Hepatocyte (in vitro differentiated cells): ENCODE results near the gene IPO5. TPM values are rescaled to one million over a fixed set of nuclear protein-coding genes. Genes with fewer than 3 reads are reported as not detected.
"Not testable (repeated sequence)": the region's sequence is repeated elsewhere in the genome, so short reads cannot be mapped to it uniquely, and the experiment has no call there.

Experiments
- DNase-seq: peaks from one replicate; pipeline ENCODE4 v3.0.0-alpha.2; 2016; ENCODE audit warnings: low spot score
- H2AFZ ChIP-seq: fragments of 200-600 bp; sonication (generic); 2 replicates; pipeline ENCODE4 v1.6.0; 2016; ENCODE audit warnings: antibody characterized with exemption, mild to moderate bottlenecking
- H3K27ac ChIP-seq: fragments of 200-600 bp; sonication (generic); 2 replicates; pipeline ENCODE4 v1.5.1; 2016; ENCODE audit warnings: mild to moderate bottlenecking
- H3K27me3 ChIP-seq: fragments of 200-600 bp; sonication (generic); 2 replicates; pipeline ENCODE4 v1.6.1; 2016
- H3K36me3 ChIP-seq: fragments of 200-600 bp; sonication (generic); replicated peaks from 2 replicates; pipeline ENCODE4 v1.5.1; 2016; ENCODE audit warnings: low read depth; ENCODE audit not compliant: insufficient read depth
- H3K4me1 ChIP-seq: fragments of 200-600 bp; sonication (generic); 2 replicates; pipeline ENCODE4 v1.5.1; 2016; ENCODE audit warnings: mild to moderate bottlenecking, moderate library complexity; ENCODE audit not compliant: insufficient read depth
- H3K4me2 ChIP-seq: fragments of 200-600 bp; sonication (generic); 2 replicates; pipeline ENCODE4 v1.6.0; 2016
- H3K4me3 ChIP-seq: fragments of 200-600 bp; sonication (generic); 2 replicates; pipeline ENCODE4 v1.5.1; 2016; ENCODE audit warnings: mild to moderate bottlenecking
- H3K79me2 ChIP-seq: fragments of 200-600 bp; sonication (generic); 2 replicates; pipeline ENCODE4 v1.6.0; 2017; ENCODE audit warnings: mild to moderate bottlenecking
- H3K9me2 ChIP-seq: fragments of 200-600 bp; sonication (generic); replicated peaks from 2 replicates; pipeline ENCODE4 v1.6.0; 2017; ENCODE audit warnings: mild to moderate bottlenecking; ENCODE audit not compliant: insufficient read depth
- H3K9me3 ChIP-seq: fragments of 200-600 bp; sonication (generic); 2 replicates; pipeline ENCODE4 v1.5.1; 2016; ENCODE audit warnings: low read depth, mild to moderate bottlenecking
- H4K20me1 ChIP-seq: fragments of 200-600 bp; sonication (generic); 2 replicates; pipeline ENCODE4 v1.6.0; 2016; ENCODE audit warnings: mild to moderate bottlenecking; ENCODE audit not compliant: insufficient read depth, poor library complexity, severe bottlenecking
- CTCF ChIP-seq: fragments of 200-600 bp; sonication (generic); IDR thresholded peaks from 2 replicates; pipeline ENCODE4 v1.5.1; 2016; ENCODE audit warnings: antibody characterized with exemption, mild to moderate bottlenecking; ENCODE audit not compliant: poor library complexity
- EZH2 ChIP-seq: fragments of 200-600 bp; sonication (generic); IDR thresholded peaks from 2 replicates; pipeline ENCODE4 v1.6.1; 2016; ENCODE audit warnings: antibody characterized with exemption, mild to moderate bottlenecking, borderline replicate concordance
- EZH2phosphoT487 ChIP-seq: fragments of 200-600 bp; sonication (generic); IDR thresholded peaks from one replicate; pipeline ENCODE4 v1.6.1; 2018; ENCODE audit warnings: antibody characterized with exemption, mild to moderate bottlenecking, low read depth, moderate library complexity; ENCODE audit not compliant: unreplicated experiment, severe bottlenecking
- WGBS: methylation state at CpG from one replicate; pipeline ENCODE4 v1.1.6; 2016; ENCODE audit warnings: low lambda C conversion rate; ENCODE audit errors: missing lambda C conversion rate; 5-methylcytosine and 5-hydroxymethylcytosine counted together
- polyA plus RNA-seq: library from polyadenylated mRNA; unstranded; fragments of >200 nt; fragmentation: Nextera tagmentation; extraction: Ambion mirVana; gene quantifications from 2 replicates; pipeline ENCODE4 v1.2.1, GENCODE V29; 2016
- total RNA-seq: library from RNA; depleted of rRNA; stranded (reverse); fragments of >200 nt; gene quantifications from 2 replicates; pipeline ENCODE4 v1.2.3, GENCODE V29; 2014

The IPO5 gene
- total and polyA plus RNA-seq, 2 experiments from 2014 or later, result 34.1 to 104 TPM

DNA sequence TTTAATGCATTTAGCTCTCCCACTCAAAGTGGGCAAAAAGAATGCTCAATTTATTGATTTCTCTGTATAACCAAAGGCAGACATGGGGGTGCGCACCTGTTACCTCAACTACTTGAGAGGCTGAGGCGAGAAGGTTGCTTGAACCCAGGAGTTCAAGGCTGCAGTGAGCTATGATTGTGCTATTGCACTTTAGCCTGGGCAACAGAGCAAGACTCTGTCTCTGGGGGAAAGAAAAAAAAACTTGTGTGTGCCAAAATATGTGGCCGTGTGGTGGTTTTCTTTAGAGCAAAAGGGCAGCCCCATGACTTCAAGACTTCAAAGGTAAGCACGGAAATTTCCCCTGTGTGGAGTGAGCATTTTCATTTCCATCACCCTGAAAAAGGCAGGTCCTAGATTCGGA, 81.9 kb downstream of the IPO5 start:
- WGBS, result 82% methylated on average over 5 of the region's 5 CpGs
- TF ChIP-seq EZH2 (no peak), EZH2phosphoT487 (no peak), CTCF (no peak)
- no peaks in the 10 kb centered on the region for H3K36me3 ChIP-seq

DNA sequence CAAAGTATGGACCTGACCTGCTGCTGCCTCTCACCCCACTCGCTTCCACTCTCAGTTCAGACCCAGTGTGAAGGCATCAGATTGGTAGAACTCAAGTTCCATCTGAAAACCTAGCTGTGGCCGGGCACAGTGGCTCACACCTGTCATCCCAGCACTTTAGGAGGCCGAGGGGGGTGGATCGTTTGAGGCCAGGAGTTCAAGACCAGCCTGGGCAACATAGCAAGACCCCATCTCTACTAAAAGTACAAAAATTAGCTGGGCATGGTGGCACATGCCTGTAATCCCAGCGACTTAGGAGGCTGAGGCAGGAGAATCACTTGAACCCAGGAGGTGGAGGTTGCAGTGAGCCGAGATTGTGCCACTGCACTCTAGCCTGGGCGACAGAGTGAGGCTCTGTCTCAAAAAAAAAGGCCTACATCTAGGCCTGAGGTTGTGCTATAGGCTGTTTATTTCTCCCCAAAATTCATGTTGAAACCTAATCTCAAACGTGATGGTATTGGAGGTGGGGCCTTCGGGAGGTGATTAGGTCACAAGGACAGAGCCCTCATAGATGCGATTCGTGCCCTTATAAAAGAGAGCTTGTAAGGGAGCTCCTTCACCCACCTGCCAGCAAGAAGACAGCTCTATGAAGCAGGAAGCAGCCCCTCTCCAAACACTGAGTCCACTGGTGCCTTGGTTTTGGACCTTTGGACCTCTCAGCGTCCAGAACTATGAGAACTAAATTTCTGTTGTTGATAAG, 83.3 kb downstream of the IPO5 start:
- not testable (repeated sequence) for H3K4me1 ChIP-seq, H3K4me3 ChIP-seq, H4K20me1 ChIP-seq, H3K36me3 ChIP-seq, H3K9me2 ChIP-seq, DNase-seq, H3K79me2 ChIP-seq, H3K4me2 ChIP-seq, H3K27me3 ChIP-seq, H3K27ac ChIP-seq, H3K9me3 ChIP-seq, H2AFZ ChIP-seq
- WGBS, result 92% methylated on average over 12 of the region's 12 CpGs

More for the DNA sequence above, 81.9 kb downstream of the IPO5 start:
- H3K4me2 ChIP-seq, result no peak overlapping the region
- no peaks in the 10 kb centered on the region for H3K79me2 ChIP-seq
- H2AFZ ChIP-seq, result no peak overlapping the region
- H3K9me2 ChIP-seq, result no peaks in the 10 kb centered on the region
- no peak overlapping the region for H3K27ac ChIP-seq
- H3K4me1 ChIP-seq, result peaks cover 5% of the 10 kb centered on the region
- H3K4me3 ChIP-seq, result no peak overlapping the region
- DNase-seq, result no peak
- no peaks in the 10 kb centered on the region for H3K9me3 ChIP-seq
- H3K27me3 ChIP-seq, result no peaks in the 10 kb centered on the region
- no peaks in the 10 kb centered on the region for H4K20me1 ChIP-seq

DNA sequence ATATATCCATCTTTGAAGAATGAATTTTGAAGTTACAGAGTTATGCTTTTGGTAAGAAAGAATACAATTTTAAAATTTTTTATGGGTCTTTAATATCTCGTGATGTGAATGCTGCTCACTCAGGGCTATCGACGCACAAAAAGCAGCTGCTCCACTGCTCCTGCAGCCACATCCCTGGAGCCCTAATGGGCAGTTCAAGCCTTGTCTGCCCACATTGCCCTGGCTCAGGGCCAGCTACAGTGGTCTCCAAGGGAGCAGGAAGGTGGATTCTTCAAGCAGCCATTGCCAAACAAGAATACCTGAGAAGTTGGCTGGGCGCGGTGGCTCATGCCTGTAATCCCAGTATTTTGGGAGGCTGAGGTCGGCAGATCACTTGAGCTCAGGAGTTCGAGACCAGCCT, 85.8 kb downstream of the IPO5 start:
- Histone ChIP-seq H4K20me1 (no peaks in the 10 kb centered on the region), H3K4me1 (no peaks in the 10 kb centered on the region), H3K4me2 (no peak overlapping the region), H3K9me3 (no peaks in the 10 kb centered on the region), H2AFZ (no peak overlapping the region), H3K79me2 (no peaks in the 10 kb centered on the region), H3K36me3 (no peaks in the 10 kb centered on the region), H3K9me2 (no peaks in the 10 kb centered on the region), H3K27ac (no peak overlapping the region), H3K4me3 (no peak overlapping the region), H3K27me3 (no peaks in the 10 kb centered on the region)
- no peak for TF ChIP-seq EZH2phosphoT487
- DNase-seq, result no peak
- WGBS, result 97% methylated on average over 7 of the region's 7 CpGs

- 78% methylated on average over 10 of the region's 10 CpGs for WGBS
- TF ChIP-seq EZH2, result no peak
- Histone ChIP-seq H3K27me3 (no peaks in the 10 kb centered on the region), H3K27ac (no peak overlapping the region), H3K4me2 (no peak overlapping the region), H3K9me3 (no peaks in the 10 kb centered on the region), H3K9me2 (no peaks in the 10 kb centered on the region), H3K4me3 (no peak overlapping the region), H4K20me1 (no peaks in the 10 kb centered on the region), H3K79me2 (no peaks in the 10 kb centered on the region), H3K4me1 (no peaks in the 10 kb centered on the region), H3K36me3 (no peaks in the 10 kb centered on the region), H2AFZ (no peak overlapping the region)
- DNase-seq, result no peak
Observed at GRCh38 chr13:98039964-98040363, 86.5 kb downstream of the IPO5 start.

DNA sequence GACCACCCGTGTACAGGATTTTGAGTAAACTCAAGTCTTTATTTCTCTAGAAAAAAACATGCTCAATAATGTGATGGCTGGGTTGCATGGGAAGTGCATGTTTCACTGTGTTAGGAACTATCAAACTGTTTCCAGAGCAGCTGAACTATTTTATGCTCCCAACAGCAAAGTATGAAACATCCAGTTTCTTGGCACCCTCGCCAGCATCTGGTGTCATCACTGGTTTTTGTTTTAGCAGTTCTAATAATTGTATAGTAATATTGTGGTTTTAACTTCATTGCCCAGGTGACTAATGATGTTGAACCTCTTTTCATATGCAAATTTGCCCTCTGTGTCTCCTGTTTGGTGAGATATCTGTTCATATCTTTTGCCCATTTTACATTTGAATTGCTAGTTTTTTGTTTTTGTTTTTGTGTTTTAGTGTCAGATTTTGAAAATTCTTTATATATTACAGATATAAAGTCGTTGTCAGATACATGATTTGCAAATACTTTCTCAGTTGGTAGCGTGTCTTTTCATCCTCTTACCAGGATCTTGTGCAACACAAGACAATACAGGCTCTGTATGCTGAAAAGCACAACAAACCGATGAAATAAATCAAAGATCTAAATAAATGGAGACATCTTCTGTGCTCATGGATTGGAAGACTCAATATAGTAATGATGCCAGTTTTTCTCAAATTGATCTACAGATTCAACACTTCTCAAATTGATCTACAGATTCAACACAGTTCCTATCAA, 87.8 kb downstream of the IPO5 start:
- Histone ChIP-seq H3K79me2 (no peaks in the 10 kb centered on the region), H3K36me3 (no peaks in the 10 kb centered on the region), H3K4me1 (no peaks in the 10 kb centered on the region), H3K27me3 (no peaks in the 10 kb centered on the region), H3K4me2 (no peak overlapping the region), H3K27ac (no peak overlapping the region), H4K20me1 (no peaks in the 10 kb centered on the region), H3K4me3 (no peak overlapping the region), H3K9me3 (no peaks in the 10 kb centered on the region), H2AFZ (no peak overlapping the region), H3K9me2 (no peaks in the 10 kb centered on the region)
- no peak for DNase-seq
- no peak for TF ChIP-seq EZH2phosphoT487
- no peak for TF ChIP-seq CTCF
- TF ChIP-seq EZH2, result no peak
- WGBS, result 84% methylated on average over 5 of the region's 5 CpGs
